ENCODE results near the gene GPR137. TPM values are rescaled to one million over a fixed set of nuclear protein-coding genes. Genes with fewer than 3 reads are reported as not detected.

GPR137 gene
- total RNA-seq, 4 donors from 2014 or later: 14.9 to 46.9 (median 33.8) TPM

DNA sequence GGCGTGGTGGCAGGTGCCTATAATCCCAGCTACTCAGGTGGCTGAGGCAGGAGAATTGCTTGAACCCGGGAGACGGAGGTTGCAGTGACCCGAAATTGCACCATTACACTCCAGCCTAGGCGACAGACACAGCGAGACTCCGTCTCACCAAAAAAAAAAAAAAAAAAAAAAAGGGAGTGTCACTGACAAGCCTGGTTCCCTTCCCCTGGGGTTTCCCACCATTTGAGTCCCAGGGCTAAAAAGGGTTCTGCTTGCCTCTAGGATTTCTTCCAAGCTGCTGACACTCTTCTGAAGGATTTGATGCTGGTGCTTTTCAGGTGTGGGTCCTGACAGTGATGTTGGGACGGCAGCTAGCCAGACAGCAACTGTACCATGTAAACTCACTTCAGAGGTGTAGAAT is 53.1 kb downstream of the GPR137 start:
- TF ChIP-seq CTCF (IDR thresholded peaks at IDR 0.05) (no peak), POLR2A (IDR thresholded peaks at IDR 0.05) (no peak)
- DNase-seq: no peak
- 65 to 84% methylated on average over 8 of the region's 8 CpGs for WGBS, 2 donors
- H3K27ac ChIP-seq: peak overlapping the region in 1 of 3 donors; percentile 30
- H3K36me3 ChIP-seq: no peaks in the 10 kb centered on the region
- no peaks in the 10 kb centered on the region for H3K27me3 ChIP-seq
- H3K4me3 ChIP-seq (replicated peaks in 1 of 3): no peak overlapping the region
- peaks cover 5 to 24% of the 10 kb centered on the region in 2 donors for H3K4me1 ChIP-seq
- intact Hi-C loops (cut with DNase I): no loop called here
- no peaks in the 10 kb centered on the region for H3K9me3 ChIP-seq

Small RNA genes lying within 50 kb of the gene (small RNA-seq; reads per million reads assigned to genes)
- gene RF00019: not detected

Other genes with a start within 250 kb of the GPR137 start
- gene FLRT1, start 249.9 kb upstream of the GPR137 start, total RNA-seq: 1 to 10 TPM in 3 of 4 donors, under 1 TPM in 1; 0.54 to 4.0 (median 3.8) TPM
- 10 to 100 TPM; 62.5 to 89.5 (median 70.0) TPM for gene MACROD1, start 119.7 kb upstream of the GPR137 start, total RNA-seq
- gene STIP1, start 99.7 kb upstream of the GPR137 start, total RNA-seq: 100 to 1,000 TPM in 2 of 4 donors, 10 to 100 TPM in 2; 80.8 to 116 (median 106) TPM
- 10 to 100 TPM in 2 of 4 donors, 1 to 10 TPM in 2; 7.6 to 13.9 (median 10.8) TPM for gene FERMT3, start 79.1 kb upstream of the GPR137 start, total RNA-seq
- 10 to 100 TPM; 50.5 to 90.8 (median 65.9) TPM for gene TRPT1, start 59.7 kb upstream of the GPR137 start, total RNA-seq
- gene NUDT22, start 59.6 kb upstream of the GPR137 start, total RNA-seq: 100 to 1,000 TPM in 2 of 4 donors, 10 to 100 TPM in 2; 65.6 to 109 (median 94.4) TPM
- gene DNAJC4, start 55.3 kb upstream of the GPR137 start, total RNA-seq: 10 to 100 TPM; 10.9 to 48.6 (median 21.9) TPM
- 100 to 1,000 TPM in 1 of 4 donors, 10 to 100 TPM in 3; 52.9 to 101 (median 75.7) TPM for gene VEGFB, start 51.3 kb upstream of the GPR137 start, total RNA-seq
- 100 to 1,000 TPM; 107 to 271 (median 196) TPM for gene FKBP2, start 44.8 kb upstream of the GPR137 start, total RNA-seq
- 100 to 1,000 TPM in 1 of 4 donors, 10 to 100 TPM in 3; 34.2 to 103 (median 83.8) TPM for gene PPP1R14B, start 38.9 kb upstream of the GPR137 start, total RNA-seq
- gene PLCB3, start 34.3 kb upstream of the GPR137 start, total RNA-seq: 10 to 100 TPM; 18.8 to 39.2 (median 23.5) TPM
- 100 to 1,000 TPM in 3 of 4 donors, 10 to 100 TPM in 1; 79.0 to 239 (median 148) TPM for gene BAD, start 1.2 kb upstream of the GPR137 start, total RNA-seq
- not detected for gene KCNK4, start 5.5 kb downstream of the GPR137 start, total RNA-seq
- gene CATSPERZ, start 14.5 kb downstream of the GPR137 start, total RNA-seq: 1 to 10 TPM in 2 of 4 donors, not detected in 2; 1.0 to 3.1 TPM
- gene ESRRA, start 19.7 kb downstream of the GPR137 start, total RNA-seq: 10 to 100 TPM; 42.8 to 71.6 (median 58.3) TPM
- gene TRMT112, start 31.7 kb downstream of the GPR137 start, total RNA-seq: 100 to 1,000 TPM; 228 to 435 (median 237) TPM
- gene PRDX5, start 32.3 kb downstream of the GPR137 start, total RNA-seq: 100 to 1,000 TPM; 384 to 962 (median 653) TPM
- gene CCDC88B, start 54.4 kb downstream of the GPR137 start, total RNA-seq: 1 to 10 TPM; 2.8 to 7.0 (median 3.6) TPM
- gene RPS6KA4, start 73.3 kb downstream of the GPR137 start, total RNA-seq: 10 to 100 TPM; 19.2 to 44.9 (median 21.8) TPM

Measured in thyroid gland (tissue), 4 donors.